Naive thymus-derived CD4-positive, alpha-beta T cell (primary cell): Measurements from ENCODE around the gene ATP6V1C2. TPM values are rescaled to one million over a fixed set of nuclear protein-coding genes. Genes with fewer than 3 reads are reported as not detected.
"Not testable (repeated sequence)": the region's sequence is repeated elsewhere in the genome, so short reads cannot be mapped to it uniquely, and the experiment has no call there.

Experiments used
- ATAC-seq: fragments of 150-1000 bp; cut with Tn5 transposase; 2 replicates; pipeline ENCODE4 v1.10.0; 2021; ENCODE audit warnings: mild to moderate bottlenecking, moderate library complexity
- CTCF ChIA-PET: fragments of 350-600 bp; sonication (Branson Sonifier 250); formaldehyde crosslinking; loops from one replicate; lab custom pipeline; 2021; ENCODE audit warnings: antibody characterized with exemption; lab: Charles Lee
- POLR2A ChIA-PET: fragments of 350-600 bp; sonication (Branson Sonifier 250); formaldehyde crosslinking; loops from one replicate; lab custom pipeline; 2021; ENCODE audit warnings: antibody characterized with exemption, inconsistent platforms; lab: Charles Lee
- DNase-seq, 9 donors: peaks; one replicate each; pipeline versions ENCODE4 v3.0.0 to v3.0.0-alpha.2; 2020 to 2022; ENCODE audit warnings: mixed read lengths in 1 of 9
- H3K27ac ChIP-seq: one replicate; pipeline ENCODE4 v1.7.0; 2013; ENCODE audit warnings: mild to moderate bottlenecking, low read depth, low read length, moderate library complexity
- H3K27me3 ChIP-seq, 2 donors: one replicate each; pipeline ENCODE4 v1.7.0; 2013; ENCODE audit warnings: low read length in 2 of 2, mild to moderate bottlenecking in 2 of 2, moderate library complexity in 2 of 2; ENCODE audit not compliant: control insufficient read depth in 2 of 2, insufficient read depth in 2 of 2
- H3K36me3 ChIP-seq, 3 experiments: 1 replicate in 2 of 3; 2 replicates in 1 of 3; pipeline ENCODE4 v1.7.0; 2013; ENCODE audit warnings: low read length in 3 of 3, mild to moderate bottlenecking in 3 of 3, moderate library complexity in 1 of 3; ENCODE audit not compliant: insufficient read depth in 3 of 3, control insufficient read depth in 2 of 3
- H3K4me1 ChIP-seq, 2 donors: one replicate each; pipeline ENCODE4 v1.7.0; 2013; ENCODE audit warnings: low read length in 2 of 2, mild to moderate bottlenecking in 2 of 2, moderate library complexity in 1 of 2; ENCODE audit not compliant: control insufficient read depth in 2 of 2, insufficient read depth in 2 of 2
- H3K4me3 ChIP-seq: 2 replicates; pipeline ENCODE4 v1.7.0; 2013; ENCODE audit warnings: mild to moderate bottlenecking, low read length
- H3K9me3 ChIP-seq, 3 experiments: 1 replicate in 2 of 3; 2 replicates in 1 of 3; pipeline ENCODE4 v1.7.0; 2013; ENCODE audit warnings: low read length in 3 of 3; ENCODE audit not compliant: control insufficient read depth in 2 of 3
- H3K27ac Mint-ChIP-seq, 9 donors: one replicate each; pipeline ENCODE4 v1.8.0; 2020 to 2022; ENCODE audit warnings: mixed read lengths in 9 of 9, mild to moderate bottlenecking in 8 of 9, moderate library complexity in 5 of 9, inconsistent platforms in 2 of 9
- H3K27me3 Mint-ChIP-seq, 5 donors: one replicate each; pipeline ENCODE4 v1.8.0; 2021 to 2022; ENCODE audit warnings: mixed read lengths in 5 of 5, mild to moderate bottlenecking in 1 of 5
- H3K36me3 Mint-ChIP-seq, 5 donors: one replicate each; pipeline ENCODE4 v1.8.0; 2020 to 2022; ENCODE audit warnings: mixed read lengths in 5 of 5, mild to moderate bottlenecking in 3 of 5, inconsistent platforms in 1 of 5
- H3K4me1 Mint-ChIP-seq, 7 donors: one replicate each; pipeline ENCODE4 v1.8.0; 2020 to 2022; ENCODE audit warnings: mixed read lengths in 7 of 7, mild to moderate bottlenecking in 3 of 7, inconsistent platforms in 1 of 7
- H3K4me3 Mint-ChIP-seq, 10 donors: one replicate each; pipeline ENCODE4 v1.8.0; 2020 to 2022; ENCODE audit warnings: mild to moderate bottlenecking in 10 of 10, mixed read lengths in 10 of 10, moderate library complexity in 6 of 10, inconsistent platforms in 2 of 10
- H3K9me3 Mint-ChIP-seq, 11 donors: one replicate each; pipeline ENCODE4 v1.8.0; 2020 to 2022; ENCODE audit warnings: mixed read lengths in 11 of 11, mild to moderate bottlenecking in 4 of 11, inconsistent platforms in 1 of 11, moderate library complexity in 1 of 11
- intact Hi-C, 2 donors: fragments of 100-400 bp; cut with micrococcal nuclease; formaldehyde crosslinking; loops; one replicate each; pipeline ENCODE4 v1.15.1; 2023
- polyA plus RNA-seq, 2 donors: library from polyadenylated mRNA; unstranded; fragments of 300-500 nt; fragmentation: Illumina TruSeq; gene quantifications; one replicate each; pipeline ENCODE4 v1.2.3, GENCODE V29; 2021
- total RNA-seq, 6 experiments: library from RNA in 5 of 6; stranded (reverse) in 5 of 6; gene quantifications; 1 replicate in 5 of 6; 2 replicates in 1 of 6; pipeline ENCODE4 v1.2.3 and lab custom pipeline; 2021 to 2026

The ATP6V1C2 gene
- total and polyA plus RNA-seq, 7 experiments from 2014 or later = not detected

GRCh38 chr2:10779776-10780490 is 58.5 kb downstream of the ATP6V1C2 start:
- Mint-ChIP-seq H3K4me3 (no peak overlapping the region), H3K9me3 (no peaks in the 10 kb centered on the region), H3K27ac (peak overlapping the region in 2 of 9 donors; percentile 31 to 60), H3K4me1 (no peaks in the 10 kb centered on the region), H3K27me3 (no peaks in the 10 kb centered on the region), H3K36me3 (peaks cover 4 to 45% (median 23%) of the 10 kb centered on the region in 5 donors)
- H3K4me1 ChIP-seq = no peaks in the 10 kb centered on the region
- H3K9me3 ChIP-seq = no peaks in the 10 kb centered on the region
- ChIA-PET POLR2A (no interaction called here), CTCF (no interaction called here)
- DNase-seq = no peak
- H3K27me3 ChIP-seq = no peaks in the 10 kb centered on the region
- H3K36me3 ChIP-seq = peaks cover 0 to 58% (median 18%) of the 10 kb centered on the region in 3 experiments
- no peak overlapping the region for H3K4me3 ChIP-seq
- intact Hi-C loops = no loop called here
- H3K27ac ChIP-seq = no peak overlapping the region
- no peak for ATAC-seq

- Histone ChIP-seq H3K9me3 (no peaks in the 10 kb centered on the region), H3K4me3 (no peak overlapping the region), H3K27me3 (no peaks in the 10 kb centered on the region), H3K4me1 (no peaks in the 10 kb centered on the region), H3K36me3 (peaks cover 4 to 62% (median 23%) of the 10 kb centered on the region in 3 experiments), H3K27ac (no peak overlapping the region)
- no peaks in the 10 kb centered on the region for H3K27me3 Mint-ChIP-seq
- POLR2A ChIA-PET = no interaction called here
- H3K27ac Mint-ChIP-seq = peak overlapping the region in 1 of 9 donors; percentile 60
- no peak for DNase-seq
- peaks cover 4 to 50% (median 28%) of the 10 kb centered on the region in 5 donors for H3K36me3 Mint-ChIP-seq
- H3K4me3 Mint-ChIP-seq = no peak overlapping the region
- H3K9me3 Mint-ChIP-seq = no peaks in the 10 kb centered on the region
- no peaks in the 10 kb centered on the region for H3K4me1 Mint-ChIP-seq
- intact Hi-C loops = no loop called here
- CTCF ChIA-PET = no interaction called here
- no peak for ATAC-seq
These were observed 59.0 kb downstream of the ATP6V1C2 start for GRCh38 chr2:10780491-10780820.

GRCh38 chr2:10780821-10781220 is 59.4 kb downstream of the ATP6V1C2 start:
- H3K9me3 Mint-ChIP-seq, H3K4me3 ChIP-seq, H3K4me3 Mint-ChIP-seq, POLR2A ChIA-PET, ATAC-seq, DNase-seq, intact Hi-C loops, H3K27me3 Mint-ChIP-seq, H3K9me3 ChIP-seq, H3K27ac ChIP-seq, H3K27me3 ChIP-seq, H3K4me1 Mint-ChIP-seq, H3K27ac Mint-ChIP-seq, H3K4me1 ChIP-seq, CTCF ChIA-PET: not testable (repeated sequence)
- H3K36me3 Mint-ChIP-seq = peaks cover 4 to 50% (median 28%) of the 10 kb centered on the region in 5 donors
- H3K36me3 ChIP-seq = peaks cover 6 to 65% (median 23%) of the 10 kb centered on the region in 3 experiments

- Mint-ChIP-seq H3K27ac (no peak overlapping the region), H3K9me3 (no peaks in the 10 kb centered on the region), H3K36me3 (peaks cover 4 to 57% (median 33%) of the 10 kb centered on the region in 5 donors), H3K27me3 (no peaks in the 10 kb centered on the region), H3K4me3 (no peak overlapping the region), H3K4me1 (no peaks in the 10 kb centered on the region)
- H3K27me3 ChIP-seq = no peaks in the 10 kb centered on the region
- ATAC-seq (no peak), DNase-seq (no peak)
- H3K27ac ChIP-seq = no peak overlapping the region
- peaks cover 6 to 73% (median 28%) of the 10 kb centered on the region in 3 experiments for H3K36me3 ChIP-seq
- no peaks in the 10 kb centered on the region for H3K4me1 ChIP-seq
- intact Hi-C loops = no loop called here
- no peaks in the 10 kb centered on the region for H3K9me3 ChIP-seq
- no peak overlapping the region for H3K4me3 ChIP-seq
- POLR2A ChIA-PET = no interaction called here
- CTCF ChIA-PET = interaction anchor here (1.2 kb wide), 1 partner anchor 444 kb away, joined by 3 read pairs; no protein-coding TSS in a partner anchor
These were observed 60.3 kb downstream of the ATP6V1C2 start for GRCh38 chr2:10781746-10782145.

GRCh38 chr2:10783421-10783820 is 62.0 kb downstream of the ATP6V1C2 start:
- Histone ChIP-seq H3K27me3 (no peaks in the 10 kb centered on the region), H3K4me1 (no peaks in the 10 kb centered on the region), H3K27ac (no peak overlapping the region), H3K9me3 (no peaks in the 10 kb centered on the region), H3K36me3 (peaks cover 10 to 85% (median 36%) of the 10 kb centered on the region in 3 experiments), H3K4me3 (no peak overlapping the region)
- Mint-ChIP-seq H3K4me3 (no peak overlapping the region), H3K27me3 (no peaks in the 10 kb centered on the region), H3K9me3 (no peaks in the 10 kb centered on the region), H3K36me3 (peaks cover 7 to 67% (median 43%) of the 10 kb centered on the region in 5 donors), H3K4me1 (peaks cover 0 to 5% (median 0%) of the 10 kb centered on the region in 7 donors), H3K27ac (peak overlapping the region in 1 of 9 donors; percentile 36)
- POLR2A ChIA-PET = no interaction called here
- CTCF ChIA-PET = no interaction called here
- intact Hi-C loops = no loop called here
- ATAC-seq (no peak), DNase-seq (no peak)

- intact Hi-C loops = no loop called here
- Histone ChIP-seq H3K27me3 (no peaks in the 10 kb centered on the region), H3K27ac (no peak overlapping the region), H3K4me1 (no peaks in the 10 kb centered on the region), H3K4me3 (no peak overlapping the region), H3K9me3 (no peaks in the 10 kb centered on the region), H3K36me3 (peaks cover 15 to 92% (median 36%) of the 10 kb centered on the region in 3 experiments)
- Mint-ChIP-seq H3K9me3 (no peaks in the 10 kb centered on the region), H3K27ac (no peak overlapping the region), H3K4me1 (peaks cover 0 to 5% (median 0%) of the 10 kb centered on the region in 7 donors), H3K36me3 (peaks cover 7 to 76% (median 43%) of the 10 kb centered on the region in 5 donors), H3K4me3 (no peak overlapping the region), H3K27me3 (no peaks in the 10 kb centered on the region)
- ATAC-seq (no peak), DNase-seq (no peak)
- ChIA-PET POLR2A (no interaction called here), CTCF (no interaction called here)
These were observed 63.3 kb downstream of the ATP6V1C2 start for GRCh38 chr2:10784719-10785118.

- Histone ChIP-seq H3K4me3 (no peak overlapping the region), H3K9me3 (no peaks in the 10 kb centered on the region), H3K27ac (no peak overlapping the region), H3K27me3 (no peaks in the 10 kb centered on the region), H3K4me1 (no peaks in the 10 kb centered on the region), H3K36me3 (peaks cover 16 to 91% (median 36%) of the 10 kb centered on the region in 3 experiments)
- no peak overlapping the region for H3K4me3 Mint-ChIP-seq
- H3K36me3 Mint-ChIP-seq = peaks cover 7 to 74% (median 39%) of the 10 kb centered on the region in 5 donors
- CTCF ChIA-PET = no interaction called here
- peaks cover 0 to 5% (median 0%) of the 10 kb centered on the region in 7 donors for H3K4me1 Mint-ChIP-seq
- intact Hi-C loops = no loop called here
- no peaks in the 10 kb centered on the region for H3K9me3 Mint-ChIP-seq
- POLR2A ChIA-PET = no interaction called here
- H3K27ac Mint-ChIP-seq = peak overlapping the region in 1 of 9 donors; percentile 6
- ATAC-seq (no peak), DNase-seq (no peak)
- H3K27me3 Mint-ChIP-seq = no peaks in the 10 kb centered on the region
These were observed 63.8 kb downstream of the ATP6V1C2 start for GRCh38 chr2:10785260-10785659.
